ENCODE measurements around the gene GGA2.
"Not testable (repeated sequence)": the region's sequence is repeated elsewhere in the genome, so short reads cannot be mapped to it uniquely, and the experiment has no call there.

Gene GGA2, protein sequence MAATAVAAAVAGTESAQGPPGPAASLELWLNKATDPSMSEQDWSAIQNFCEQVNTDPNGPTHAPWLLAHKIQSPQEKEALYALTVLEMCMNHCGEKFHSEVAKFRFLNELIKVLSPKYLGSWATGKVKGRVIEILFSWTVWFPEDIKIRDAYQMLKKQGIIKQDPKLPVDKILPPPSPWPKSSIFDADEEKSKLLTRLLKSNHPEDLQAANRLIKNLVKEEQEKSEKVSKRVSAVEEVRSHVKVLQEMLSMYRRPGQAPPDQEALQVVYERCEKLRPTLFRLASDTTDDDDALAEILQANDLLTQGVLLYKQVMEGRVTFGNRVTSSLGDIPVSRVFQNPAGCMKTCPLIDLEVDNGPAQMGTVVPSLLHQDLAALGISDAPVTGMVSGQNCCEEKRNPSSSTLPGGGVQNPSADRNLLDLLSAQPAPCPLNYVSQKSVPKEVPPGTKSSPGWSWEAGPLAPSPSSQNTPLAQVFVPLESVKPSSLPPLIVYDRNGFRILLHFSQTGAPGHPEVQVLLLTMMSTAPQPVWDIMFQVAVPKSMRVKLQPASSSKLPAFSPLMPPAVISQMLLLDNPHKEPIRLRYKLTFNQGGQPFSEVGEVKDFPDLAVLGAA

DNA sequence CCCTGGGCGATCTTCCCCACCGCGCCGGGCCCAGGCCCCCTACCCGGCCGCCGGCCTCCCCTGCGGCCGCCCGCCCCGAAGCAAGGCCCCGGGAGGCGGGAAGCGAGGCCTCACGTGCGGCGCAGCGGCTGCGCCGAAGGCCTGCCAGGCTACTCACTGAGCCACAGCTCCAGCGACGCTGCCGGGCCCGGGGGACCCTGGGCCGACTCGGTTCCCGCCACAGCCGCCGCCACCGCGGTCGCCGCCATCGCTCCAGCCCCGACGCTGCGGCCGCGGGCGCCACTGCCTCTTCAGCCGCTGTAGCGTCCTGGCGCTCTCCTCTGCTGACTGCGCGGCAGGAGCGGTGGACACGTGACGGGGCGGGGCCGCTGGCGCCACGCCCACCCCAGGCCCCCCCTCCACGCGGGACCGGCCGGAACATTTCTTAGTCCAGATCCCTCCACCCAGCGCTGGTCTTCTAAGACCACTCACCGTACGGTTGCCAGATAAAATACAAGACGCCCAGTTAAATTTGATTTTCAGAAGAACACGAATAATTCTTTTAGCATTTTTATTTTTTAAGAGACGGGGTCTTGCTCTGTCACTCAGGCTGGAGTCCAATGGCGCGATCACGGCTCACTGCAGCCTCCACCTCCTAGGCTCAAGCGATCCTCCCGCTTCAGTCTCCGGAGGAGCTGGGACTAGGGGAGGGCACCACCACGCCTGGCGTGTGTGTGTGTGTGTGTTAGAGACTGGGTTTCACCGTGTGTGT lies at the start of gene GGA2:
Gene GGA2, minus strand, starts transcription at position 331 of the 751 bp plus-strand sequence. Its CDS starts 83 bp downstream, at position 248.
- DNase-seq, result peak; percentile 76

DNA sequence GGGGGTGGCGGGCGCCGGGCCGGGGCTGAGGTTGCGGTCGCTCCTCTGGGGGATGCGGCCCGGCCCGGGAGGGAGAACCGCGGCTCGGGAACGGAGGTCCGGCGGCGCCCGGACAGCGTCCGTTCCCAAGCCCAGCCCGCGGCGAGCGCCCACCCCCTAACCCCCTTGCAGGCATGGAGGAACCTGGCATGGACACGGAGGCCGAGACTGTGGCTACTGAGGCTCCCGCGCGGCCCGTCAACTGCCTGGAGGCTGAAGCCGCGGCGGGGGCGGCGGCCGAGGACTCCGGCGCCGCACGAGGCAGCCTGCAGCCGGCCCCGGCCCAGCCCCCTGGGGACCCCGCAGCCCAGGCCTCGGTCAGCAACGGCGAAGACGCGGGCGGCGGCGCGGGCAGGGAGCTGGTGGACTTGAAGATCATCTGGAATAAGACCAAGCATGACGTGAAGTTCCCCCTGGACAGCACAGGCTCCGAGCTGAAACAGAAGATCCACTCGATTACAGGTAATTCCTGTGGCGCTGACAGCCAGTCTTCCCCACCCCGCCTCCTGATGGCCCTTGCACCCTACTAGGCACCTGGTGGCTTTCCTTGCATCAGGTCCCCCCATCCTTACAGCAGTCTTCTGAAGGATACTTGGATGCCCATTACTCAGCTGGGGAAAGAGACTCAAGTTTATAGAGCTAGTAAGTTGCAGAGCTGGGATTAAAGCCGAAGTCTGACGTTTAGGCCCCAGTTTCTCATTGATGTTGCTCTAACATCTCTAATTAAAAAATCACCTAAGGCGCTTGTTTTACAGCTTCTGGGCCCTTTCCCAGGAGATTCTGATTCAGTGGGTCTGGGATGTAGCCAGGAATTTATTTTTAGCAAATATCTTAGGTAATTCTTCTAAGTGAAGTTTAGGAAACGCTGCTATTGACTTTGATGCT lies 47.7 kb upstream of the GGA2 start:
- peak; percentile 10 for DNase-seq

DNA sequence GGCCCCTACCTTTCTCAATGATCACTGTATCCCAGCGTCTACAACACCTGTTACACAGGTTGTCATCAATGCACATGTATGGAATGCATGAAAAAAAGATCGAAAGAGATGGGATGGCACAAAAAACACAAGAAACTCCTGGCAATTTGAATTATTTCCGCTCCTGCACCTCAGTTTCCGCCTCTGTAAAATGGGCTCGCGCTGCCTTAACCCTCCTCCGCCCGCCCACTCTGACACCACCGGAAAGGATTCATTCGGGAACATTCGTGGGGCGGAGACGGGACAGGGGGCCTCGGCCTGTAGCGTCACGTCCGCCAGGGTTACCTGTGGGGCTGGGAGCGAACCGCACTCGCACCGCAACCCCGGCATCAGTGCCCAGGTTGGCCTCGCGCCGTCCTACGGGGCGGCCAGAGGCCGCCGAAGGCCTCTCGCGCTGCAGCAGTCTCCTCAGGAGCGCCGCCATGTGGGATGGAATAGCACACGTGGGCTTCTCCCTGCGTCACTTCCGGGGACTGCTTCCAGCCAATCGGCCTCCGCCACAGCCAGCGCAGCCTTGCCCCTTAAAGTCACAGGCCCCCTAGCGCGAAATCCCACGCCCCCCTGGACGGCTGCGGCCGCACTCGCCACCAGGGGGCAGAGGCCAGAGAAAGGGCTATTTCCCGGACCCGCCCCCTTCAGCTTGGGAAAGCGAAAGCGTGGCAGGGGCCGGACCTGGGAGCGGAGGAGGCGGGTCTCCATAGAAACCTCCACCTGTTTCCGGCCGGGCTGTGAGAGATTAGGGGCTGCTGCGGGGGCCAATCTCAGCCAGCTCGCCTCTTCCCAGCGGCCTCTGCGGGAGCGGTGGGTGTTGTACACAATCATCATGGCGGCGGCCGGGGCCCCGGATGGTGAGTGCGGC lies 46.8 kb upstream of the GGA2 start, which contains the start of the genes EARS2 and UBFD1:
Gene EARS2, minus strand, starts transcription at position 470 of the 898 bp plus-strand sequence. Its CDS starts 7 bp downstream, at position 463.
Gene UBFD1, plus strand, starts transcription at position 847 of the 898 bp plus-strand sequence. Its CDS starts 16 bp downstream, at position 863.
- peak; percentile 98 for DNase-seq

DNA sequence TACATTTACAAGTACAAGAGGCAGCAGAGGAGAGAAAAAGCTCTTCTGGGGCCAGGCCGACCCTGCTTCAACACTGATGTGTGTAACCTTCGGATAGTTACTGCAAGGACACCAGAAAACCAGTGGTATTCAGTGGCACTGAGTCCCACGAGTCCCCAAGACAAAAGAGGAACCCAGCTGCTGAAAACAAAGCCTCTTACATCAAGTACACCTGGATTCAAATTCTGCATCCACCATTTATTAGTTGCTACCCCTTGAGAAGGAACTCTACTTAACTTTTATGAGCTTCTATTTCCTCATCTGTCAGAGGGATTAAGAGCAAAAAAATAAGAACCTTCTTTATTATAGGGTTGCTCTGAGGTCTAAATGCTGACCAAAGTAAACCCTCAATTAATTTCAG lies 44.2 kb upstream of the GGA2 start:
- DNase-seq, result no peak

DNA sequence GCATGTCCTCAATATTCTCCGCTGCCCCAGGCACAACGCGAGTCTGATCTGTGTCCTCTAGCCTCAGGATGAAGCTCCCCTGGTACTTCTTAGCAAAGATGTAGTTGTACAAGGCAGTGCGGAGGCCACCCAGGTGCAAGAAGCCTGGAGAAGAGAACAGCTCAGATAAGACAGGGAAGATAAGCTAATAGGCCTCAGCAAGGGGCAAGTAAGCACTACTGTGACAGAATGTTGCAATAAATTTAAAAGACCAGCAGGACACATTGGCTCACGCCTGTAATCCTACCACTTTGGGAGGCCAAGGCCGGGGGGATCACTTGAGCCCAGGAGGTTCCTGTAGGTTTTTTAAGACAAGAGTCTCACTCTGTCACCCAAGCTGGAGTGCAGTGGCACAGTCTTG lies 41.9 kb upstream of the GGA2 start:
- no peak for DNase-seq

DNA sequence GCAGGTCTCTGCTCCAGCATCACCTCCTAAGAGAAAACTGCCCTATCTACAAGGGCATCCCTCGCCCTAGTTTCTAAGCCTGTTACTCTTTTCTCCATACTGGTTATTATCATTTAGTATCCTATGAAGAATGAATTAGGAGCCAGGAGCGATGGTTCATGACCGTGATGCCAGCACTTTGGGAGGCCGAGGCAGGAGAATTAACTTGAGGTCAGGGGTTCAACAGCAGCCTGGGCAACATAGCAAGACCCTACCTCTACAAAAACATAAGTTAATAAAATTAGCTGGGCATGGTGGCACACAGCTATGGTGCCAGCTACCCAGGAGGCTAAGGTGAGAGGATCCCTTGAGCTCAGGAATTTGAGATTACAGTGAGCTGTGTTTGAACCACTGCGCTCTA lies 39.6 kb upstream of the GGA2 start:
- DNase-seq, result no peak

DNA sequence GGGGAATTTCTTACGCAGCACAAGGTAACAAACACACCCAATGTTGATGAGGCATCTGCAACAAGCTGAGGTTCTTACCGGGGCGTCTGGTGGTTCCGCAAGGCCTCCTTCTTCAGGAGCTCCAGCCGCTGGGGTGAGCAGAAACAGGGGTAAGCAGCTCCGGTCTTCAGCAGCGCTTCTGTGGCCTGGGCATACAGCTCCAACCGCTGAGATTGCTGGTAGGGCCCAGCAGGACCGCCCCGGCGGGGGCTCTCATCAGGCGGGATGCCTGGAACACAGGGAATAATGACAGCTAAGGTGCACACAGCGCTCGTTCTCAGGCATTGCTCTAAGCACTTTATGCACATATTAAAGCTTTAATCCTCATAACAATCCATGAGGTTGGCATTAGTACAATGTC lies 34.1 kb upstream of the GGA2 start:
- no peak for DNase-seq

DNA sequence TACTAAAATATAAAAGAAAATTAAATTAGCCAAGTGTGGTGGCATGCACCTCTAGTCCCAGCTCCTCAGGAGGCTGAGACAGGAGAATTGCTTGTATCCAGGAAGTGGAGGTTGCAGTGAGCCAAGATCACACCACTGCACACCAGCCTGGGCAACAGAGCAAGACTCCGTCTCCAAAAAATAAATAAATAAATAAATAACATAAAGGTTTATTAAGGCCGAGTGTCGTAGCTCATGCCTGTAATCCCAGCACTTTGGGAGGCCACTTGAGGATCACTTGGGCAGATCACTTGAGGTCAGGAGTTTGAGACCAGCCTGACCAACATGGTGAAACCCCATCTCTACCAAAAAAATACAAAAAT lies 30.5 kb upstream of the GGA2 start:
- DNase-seq, result not testable (repeated sequence)

DNA sequence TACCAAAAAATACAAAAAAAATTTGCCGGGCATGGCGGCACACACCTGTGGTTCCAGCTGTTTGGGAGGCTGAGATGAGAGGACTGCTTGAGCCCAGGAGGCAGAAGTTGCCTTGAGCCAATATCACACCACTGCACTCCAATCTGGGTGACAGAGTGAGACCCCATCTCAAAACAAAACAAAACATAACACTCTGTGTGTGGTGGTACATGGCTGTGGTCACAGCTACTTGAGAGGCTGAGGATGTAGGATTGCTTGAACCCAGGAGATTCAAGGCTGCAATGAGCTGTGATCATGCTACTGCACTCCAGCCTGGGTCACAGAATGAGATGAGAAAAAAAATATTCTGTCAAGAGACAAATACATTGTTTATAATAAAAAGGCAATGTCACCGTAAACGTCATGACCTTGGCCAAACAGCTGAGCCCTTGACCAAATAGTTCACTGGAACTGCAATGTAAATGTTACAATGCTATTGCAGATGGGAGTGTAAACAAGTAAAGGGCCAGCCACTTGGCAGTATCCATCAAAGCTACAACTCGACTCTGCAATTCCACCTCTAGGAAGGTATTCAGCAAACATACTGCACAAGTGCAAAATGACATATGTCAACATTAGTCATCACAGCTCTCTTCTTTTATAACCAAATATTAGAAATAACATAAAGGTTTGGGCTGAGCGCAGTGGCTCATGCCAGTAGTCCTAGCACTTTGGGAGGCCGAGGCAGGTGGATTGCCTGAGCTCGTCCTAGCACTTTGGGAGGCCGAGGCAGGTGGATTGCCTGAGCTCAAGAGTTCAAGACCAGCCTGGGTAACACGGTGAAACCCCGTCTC lies 29.9 kb upstream of the GGA2 start:
- DNase-seq, result peak; percentile 13

DNA sequence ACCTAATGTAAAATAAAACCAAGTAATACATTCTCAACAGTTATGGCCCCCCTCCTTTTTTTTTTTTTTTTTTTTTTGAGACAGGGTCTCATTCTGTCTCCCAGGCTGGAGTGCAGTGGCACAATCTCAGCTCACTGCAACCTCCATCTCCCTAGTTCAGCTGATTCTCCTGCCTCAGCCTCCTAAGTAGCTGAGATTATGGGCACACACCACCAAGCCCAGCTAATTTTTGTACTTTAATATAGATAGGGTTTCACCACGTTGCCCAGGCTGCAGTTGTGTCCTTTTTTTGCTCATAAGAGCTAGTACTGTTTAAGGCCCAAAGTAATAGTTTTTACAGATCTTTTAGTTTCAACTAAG lies 28.6 kb upstream of the GGA2 start:
- DNase-seq, result no peak

DNA sequence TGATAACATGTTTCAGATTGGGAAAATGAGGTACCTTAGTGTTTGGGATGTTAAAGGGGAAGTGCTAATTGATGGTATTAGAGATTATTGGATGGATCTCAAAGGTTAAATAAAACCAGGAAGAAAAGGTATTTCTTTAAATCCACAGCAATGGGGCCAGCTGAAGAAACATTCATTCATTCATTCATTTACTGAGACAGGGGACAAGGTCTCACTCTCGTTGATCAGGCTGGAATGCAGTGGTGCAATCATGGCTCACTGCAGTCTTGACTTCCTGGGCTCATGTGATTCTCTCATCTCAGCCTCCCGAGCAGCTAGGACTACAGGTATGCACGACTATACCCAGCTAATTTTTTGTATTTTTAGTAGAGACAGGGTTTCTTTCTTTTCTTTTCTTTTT lies 27.1 kb upstream of the GGA2 start:
- no peak for DNase-seq

DNA sequence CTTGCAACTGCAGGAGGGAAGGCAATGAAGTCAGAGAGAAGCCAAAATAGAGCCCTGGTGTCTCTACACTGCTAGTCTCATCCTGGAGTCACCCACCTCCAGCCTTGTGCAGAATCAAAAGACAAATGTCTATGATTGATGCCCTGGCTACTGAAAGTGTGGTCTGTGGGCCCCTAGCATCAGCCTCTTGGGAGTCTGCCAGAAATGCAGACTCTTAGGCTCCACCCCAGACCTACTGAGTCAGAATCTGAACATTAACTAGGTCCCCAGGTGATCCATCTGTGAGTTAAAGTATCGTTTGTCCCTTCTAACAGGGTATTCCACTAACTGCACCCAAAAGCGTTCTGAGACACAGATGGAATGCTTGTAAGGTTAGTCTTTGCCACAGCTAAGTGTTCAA lies 25.6 kb upstream of the GGA2 start:
- no peak for DNase-seq

DNA sequence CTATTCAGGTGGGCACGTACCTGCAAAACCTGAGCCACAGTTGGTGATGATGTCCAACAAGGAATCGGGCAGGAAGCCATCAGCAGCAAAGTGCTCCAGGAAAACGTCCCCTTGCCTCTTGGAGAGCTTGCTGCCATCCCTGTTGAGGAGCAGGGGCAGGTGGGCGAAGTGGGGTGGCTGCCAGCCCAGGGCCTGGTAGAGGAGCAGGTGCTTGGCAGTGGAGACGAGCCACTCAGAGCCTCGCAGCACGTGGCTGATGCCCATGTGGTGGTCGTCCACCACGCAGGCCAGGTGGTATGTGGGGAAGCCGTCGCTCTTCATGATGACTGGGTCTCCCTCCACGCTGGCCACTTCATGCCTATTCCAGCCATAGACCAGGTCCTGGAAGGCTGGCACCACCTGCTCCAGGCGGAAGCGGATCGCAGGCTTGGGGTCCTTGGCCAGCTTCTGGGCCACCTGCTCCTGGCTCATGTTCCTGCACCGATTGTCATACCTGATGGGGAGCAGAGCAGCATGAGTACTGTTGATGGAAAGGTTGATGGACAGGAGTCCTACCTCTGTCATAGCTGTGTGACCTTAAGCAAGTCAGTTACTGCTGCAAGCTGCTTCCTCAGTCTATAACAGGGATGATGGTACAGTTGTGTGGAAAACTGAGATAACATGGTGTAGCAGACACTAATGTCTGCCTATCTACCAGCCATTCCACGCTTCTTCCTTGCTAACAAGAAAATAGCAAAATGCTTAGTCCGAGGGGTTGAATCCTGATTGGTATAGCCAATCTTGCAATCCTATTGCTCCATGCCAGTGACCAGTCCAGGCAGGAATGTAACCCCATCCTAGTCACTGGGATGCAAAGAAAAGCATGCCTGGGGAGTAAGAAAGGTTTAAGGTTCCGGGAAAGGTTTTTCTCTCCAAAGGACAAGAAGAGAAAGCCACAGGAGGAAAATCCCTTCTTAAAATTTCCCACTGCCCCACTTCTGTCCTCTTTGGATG lies 24.9 kb upstream of the GGA2 start:
- DNase-seq, result no peak

DNA sequence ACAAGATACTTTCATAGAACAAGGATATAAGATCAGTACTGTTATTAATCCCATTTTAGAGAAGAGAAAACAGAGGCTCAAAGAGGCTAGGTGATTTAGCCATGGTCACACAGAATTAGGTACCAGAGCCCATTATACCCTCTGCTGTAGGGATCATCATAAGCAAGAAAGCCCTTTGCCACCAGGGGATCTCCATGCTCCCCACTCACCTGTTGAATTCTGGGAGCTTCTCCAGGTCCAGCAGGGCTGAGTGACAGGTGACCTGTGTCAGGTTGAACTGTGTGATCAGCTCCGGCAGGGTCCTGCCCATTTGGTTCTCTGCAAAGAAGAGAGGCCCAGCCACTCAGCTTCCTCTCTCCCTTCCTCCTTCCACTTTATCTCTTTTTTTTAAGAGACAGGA lies 22.2 kb upstream of the GGA2 start:
- DNase-seq, result no peak

DNA sequence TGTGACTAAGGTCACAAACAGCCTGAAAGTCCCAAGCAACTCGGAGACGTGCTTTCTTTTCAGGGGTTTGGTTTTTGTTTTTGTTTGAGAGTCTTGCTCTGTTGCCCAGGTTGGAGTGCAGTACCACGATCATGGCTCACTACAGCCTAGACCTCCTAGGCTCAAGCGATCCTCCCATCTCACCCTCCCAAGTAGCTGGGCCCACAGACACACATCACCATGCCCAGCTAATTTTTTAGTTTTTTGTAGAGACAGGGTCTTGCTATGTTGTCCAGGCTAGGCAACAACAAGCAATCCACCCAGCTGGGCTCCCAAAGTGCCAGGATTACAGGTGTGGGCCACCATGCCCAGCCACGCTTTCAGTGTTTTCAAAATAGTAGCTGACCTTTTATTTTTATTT lies 19.8 kb upstream of the GGA2 start:
- DNase-seq, result no peak

DNA sequence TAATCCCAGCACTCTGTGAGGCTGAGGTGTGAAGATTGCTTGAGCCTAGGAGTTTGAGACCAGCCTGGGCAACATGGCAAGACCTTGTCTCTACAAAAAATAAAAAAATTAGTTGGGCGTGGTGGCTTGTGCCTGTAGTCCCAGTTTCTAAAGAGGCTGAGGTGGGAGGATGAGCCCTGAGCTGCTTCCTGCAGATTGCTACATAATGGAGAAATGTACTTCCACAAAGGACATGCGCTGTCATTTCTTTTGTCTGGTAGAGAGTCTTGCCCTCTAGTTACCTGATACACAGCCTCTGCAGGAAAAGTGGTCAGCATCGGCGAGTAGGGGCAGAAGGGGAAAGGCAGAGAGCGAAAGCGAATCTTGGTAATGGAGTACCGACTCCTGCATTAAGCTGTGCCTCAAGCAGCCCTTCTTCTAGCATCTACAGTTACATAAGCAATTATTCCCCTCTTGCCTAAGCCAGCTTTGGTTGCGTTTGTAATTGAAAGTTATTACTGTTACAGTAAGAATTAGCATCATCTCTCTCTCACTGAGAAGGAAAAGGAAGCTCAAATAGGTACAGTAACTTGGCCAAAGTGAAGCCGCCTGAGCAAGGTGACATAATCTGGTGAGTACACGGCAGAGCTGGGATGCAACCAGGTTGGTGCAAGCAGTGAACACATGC lies 18.5 kb upstream of the GGA2 start:
- DNase-seq, result no peak

DNA sequence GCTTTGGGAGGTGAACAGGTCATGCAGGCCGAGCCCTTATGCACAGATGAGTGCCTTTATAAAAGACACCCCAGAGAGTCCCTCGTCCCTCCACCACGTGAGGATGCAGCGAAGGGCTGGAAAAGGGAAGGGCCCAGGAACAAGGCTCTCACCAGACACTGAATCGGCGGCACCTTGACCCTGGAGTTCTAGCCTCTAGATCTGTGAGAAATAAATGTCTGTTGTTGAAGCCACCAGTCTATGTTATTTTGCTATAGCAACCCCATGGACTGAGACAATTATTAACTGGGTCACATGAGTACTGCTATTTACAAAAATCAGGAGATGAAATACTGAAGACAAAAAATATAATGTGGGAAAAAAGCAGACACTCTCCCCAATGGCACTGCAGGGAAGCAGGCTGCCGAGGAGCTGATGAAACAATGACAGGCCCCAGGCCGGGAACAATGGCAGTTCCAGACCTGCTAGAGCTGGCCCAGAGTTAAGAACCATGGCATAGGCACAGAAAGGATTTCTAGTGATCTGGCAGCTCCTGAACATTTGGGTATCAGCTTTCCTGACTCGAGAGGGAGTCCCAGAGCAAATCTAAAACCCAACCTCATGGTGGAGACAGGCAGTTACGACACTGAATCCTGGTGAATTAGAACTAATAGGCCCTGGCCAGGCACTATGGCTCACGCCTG lies 17.8 kb upstream of the GGA2 start:
- DNase-seq, result no peak

DNA sequence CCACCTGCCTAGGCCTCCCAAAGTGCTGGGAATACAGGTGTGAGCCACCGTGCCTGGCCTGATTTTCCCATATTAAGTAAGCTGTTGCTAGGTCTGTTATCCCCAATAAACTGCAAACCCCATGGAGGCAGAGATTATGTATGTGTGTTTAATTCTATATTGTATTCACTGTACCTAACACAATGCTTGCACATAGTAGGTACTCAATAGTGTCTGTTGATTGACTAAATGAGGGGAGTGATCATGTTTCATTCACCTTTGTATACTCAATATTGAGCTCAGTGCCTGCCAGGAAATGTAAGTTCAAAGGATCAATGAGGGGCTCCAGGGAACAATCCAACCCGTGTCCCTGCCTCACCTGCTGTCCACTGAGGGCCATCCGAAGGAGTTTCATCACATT lies 14.6 kb upstream of the GGA2 start:
- no peak for DNase-seq
